GM19468 (cell line): ENCODE results near the gene TRIM6.
A peak's percentile ranks its signal among the peaks of the same experiment; 100 is the strongest.
"Not testable (repeated sequence)": the region's sequence is repeated elsewhere in the genome, so short reads cannot be mapped to it uniquely, and the experiment has no call there.

ENCODE experiments used
- ATAC-seq: cut with Tn5 transposase; IDR thresholded peaks from one replicate; pipeline ENCODE4 v1.9.1; 2021; ENCODE audit warnings: mild to moderate bottlenecking, moderate library complexity, moderate number of reproducible peaks; ENCODE audit not compliant: unreplicated experiment; ENCODE audit errors: extremely low read depth

Gene TRIM6

DNA sequence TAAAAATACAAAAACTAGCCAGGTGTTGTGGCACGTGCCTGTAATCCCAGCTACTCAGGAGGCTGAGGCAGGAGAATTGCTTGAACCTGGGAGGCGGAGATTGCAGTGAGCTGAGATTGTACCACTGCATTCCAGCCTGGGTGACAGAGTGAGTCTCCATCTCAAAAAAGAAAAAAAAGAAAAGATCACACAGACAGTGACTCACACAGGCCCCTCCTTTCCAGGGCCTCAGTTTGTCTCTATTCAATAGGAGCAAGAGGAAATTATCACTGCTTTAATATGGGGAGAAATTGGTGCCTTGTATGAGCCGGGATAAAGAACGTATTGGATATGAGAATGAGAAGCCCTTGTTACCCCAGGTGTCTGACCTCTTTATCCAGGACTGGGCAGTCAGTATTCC is 6.4 kb downstream of the TRIM6 start:
- ATAC-seq, result not testable (repeated sequence)

- ATAC-seq, result no peak
Observed at GRCh38 chr11:5603326-5603725, 6.9 kb downstream of the TRIM6 start.

- ATAC-seq, result no peak
Observed at GRCh38 chr11:5604896-5605295, 8.5 kb downstream of the TRIM6 start.

GRCh38 chr11:5605849-5606248 is 9.4 kb downstream of the TRIM6 start:
- ATAC-seq, result no peak

DNA sequence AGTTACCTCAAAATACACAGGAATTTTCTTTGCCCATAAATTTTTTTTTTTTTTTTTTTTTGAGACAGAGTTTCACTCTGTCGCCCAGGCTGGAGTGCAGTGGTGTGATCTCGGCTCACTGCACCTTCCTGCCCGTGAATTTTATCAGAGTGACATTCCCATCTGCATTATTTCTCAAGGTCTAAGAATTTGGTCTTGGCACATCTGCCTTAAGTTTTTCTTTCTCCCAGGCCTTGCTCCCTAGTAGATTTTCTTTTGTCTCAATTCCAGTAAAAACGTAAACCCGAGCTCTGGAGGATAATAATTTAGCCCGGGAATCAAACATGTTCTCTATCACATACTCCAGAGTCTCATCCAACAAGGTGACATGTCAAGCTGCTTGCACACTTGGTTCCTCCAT is 12.4 kb downstream of the TRIM6 start:
- no peak for ATAC-seq

GRCh38 chr11:5610446-5610845 is 14.0 kb downstream of the TRIM6 start:
- ATAC-seq, result no peak

GRCh38 chr11:5611627-5612026 is 15.2 kb downstream of the TRIM6 start:
- no peak for ATAC-seq

DNA sequence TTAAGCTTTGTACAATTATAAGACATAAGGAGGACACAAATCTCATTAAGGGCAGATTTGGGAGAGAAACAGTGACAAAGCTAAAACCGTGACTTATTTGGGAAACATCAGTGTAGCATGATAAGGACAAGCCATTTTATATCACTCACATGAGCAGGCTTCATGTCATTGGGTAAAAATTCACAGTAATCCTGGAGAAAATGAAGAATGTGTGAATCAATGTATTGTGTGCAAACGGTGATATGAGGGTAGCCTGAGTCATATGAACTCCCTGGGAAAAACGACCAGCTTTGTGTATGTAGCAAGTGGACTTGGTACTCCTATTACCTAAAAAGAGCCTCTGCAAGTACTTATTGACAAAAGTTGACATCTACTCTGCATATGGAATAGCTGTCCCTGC is 22.4 kb downstream of the TRIM6 start:
- ATAC-seq, result no peak

DNA sequence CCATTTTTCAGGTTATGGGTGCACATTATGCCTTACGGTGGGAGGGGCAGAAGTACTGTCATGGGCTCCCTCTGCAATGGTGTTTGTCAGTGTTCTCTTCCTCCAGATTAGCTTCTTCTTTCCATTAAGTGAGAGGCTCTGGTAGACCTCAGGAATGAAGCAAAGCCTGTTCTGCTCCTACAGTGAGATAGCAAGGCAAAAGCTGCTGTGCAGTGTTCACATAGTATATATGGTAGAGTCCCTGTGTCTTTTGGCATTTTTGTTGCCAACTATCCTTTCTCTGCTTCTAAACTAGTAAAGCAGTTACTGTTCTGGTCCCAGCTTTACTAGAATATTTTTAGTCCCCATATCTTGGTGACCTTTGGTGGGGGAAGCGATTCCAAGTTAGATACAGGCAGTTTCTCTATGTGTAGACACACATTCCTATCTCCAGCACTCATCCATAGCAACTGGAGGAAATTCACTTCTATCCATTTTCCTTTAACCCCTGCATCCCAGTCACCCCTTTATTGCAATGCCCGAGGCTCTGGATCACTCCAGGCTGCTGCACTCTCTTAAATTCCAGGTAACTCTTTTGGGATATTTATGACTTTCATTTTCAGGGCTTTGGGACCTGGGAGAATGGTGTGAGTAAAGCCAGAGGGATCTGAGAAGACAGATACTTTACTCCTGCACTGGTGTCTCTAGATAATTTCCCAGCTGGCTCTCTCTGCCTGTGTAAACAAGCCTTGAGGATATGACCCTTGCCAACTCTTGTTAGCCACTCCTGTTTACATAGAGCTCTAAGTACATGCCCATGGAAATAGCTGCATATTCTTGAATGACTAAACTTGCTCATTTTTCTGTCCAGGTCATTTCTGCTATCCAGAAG is 24.4 kb downstream of the TRIM6 start:
- no peak for ATAC-seq

DNA sequence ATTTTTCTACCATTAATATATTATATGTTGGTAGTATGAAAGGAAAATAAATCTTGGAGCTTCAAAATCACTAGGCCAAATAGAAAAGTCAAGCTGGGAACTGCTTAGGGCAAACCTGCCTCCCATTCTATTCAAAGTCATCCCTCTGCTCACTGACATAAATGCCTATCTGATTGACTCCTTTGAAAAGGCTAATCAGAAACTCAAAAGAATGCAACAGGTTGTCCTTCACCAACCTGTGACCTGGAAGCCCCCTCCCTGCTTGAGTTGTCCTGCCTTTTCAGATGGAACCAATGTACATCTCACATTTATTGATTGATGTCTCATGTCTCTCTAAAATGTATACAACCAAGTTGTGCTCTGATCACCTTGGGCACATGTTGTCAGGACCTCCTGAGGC is 25.1 kb downstream of the TRIM6 start:
- no peak for ATAC-seq

GRCh38 chr11:5622802-5623201 is 26.4 kb downstream of the TRIM6 start:
- ATAC-seq, result no peak

DNA sequence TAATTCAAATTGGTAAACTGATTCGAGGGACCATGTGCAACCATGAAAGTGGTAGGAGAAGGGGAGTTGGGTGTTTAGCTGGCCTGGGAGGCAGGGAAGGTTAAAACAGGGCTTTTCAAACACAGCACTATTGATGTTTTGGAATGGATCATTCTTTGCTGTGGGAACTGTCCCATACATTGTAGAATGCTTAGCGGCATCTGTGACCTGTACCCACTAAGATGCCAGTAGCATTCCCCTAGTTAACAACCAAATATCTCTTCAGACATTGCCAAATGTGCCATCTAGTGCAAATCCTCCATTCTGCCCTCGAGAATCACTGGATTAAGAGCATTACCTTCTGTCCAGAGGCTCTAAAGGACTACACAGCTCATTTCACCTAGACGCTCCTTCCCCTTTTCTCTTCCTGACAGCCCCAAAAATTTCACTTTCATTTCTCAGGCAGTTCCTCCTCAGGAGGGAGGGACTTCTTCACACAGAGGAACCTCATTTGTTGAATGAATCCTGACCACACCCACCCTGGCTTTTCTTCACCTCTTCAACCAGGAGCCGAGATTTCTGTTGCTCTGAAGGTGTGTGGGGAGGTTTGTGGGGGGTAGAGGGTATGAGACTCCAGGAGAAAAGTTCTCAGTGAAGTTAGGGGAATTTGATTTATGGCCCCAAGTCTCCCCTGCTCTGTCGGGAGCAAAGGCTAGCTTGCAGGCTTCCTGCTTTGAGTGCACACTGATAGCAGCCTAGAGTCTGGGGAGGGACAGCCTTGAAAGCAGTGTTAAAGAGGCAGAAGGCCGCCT is 28.2 kb downstream of the TRIM6 start, which contains the start of gene TRIM34:
TSS of gene TRIM34 (plus strand) at position 513 of the 791 bp plus-strand sequence. CDS start 7,331 bp downstream, outside the sequence.
- ATAC-seq, result peak; percentile 98

DNA sequence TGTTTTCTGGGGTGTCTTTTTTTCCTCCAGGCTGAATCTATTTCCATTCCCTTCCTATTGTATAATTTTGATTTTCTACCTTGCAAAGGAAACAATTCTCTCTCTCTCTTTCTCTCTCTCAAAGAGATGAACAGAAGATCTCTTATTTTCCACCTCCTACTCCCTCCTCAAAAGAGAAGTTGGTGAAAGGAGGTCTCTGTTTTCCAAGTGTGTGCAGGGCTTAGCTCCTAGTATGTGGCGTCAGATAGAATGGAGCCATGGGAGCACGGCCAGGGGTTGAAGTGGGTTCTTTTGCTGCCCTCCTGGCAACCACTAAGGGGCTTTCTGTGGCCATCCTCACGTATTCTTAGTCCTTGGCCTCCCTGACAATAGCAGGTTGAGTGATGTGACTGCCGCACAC is 28.8 kb downstream of the TRIM6 start:
- no peak for ATAC-seq

- ATAC-seq, result no peak
Observed at GRCh38 chr11:5626196-5626595, 29.8 kb downstream of the TRIM6 start.

DNA sequence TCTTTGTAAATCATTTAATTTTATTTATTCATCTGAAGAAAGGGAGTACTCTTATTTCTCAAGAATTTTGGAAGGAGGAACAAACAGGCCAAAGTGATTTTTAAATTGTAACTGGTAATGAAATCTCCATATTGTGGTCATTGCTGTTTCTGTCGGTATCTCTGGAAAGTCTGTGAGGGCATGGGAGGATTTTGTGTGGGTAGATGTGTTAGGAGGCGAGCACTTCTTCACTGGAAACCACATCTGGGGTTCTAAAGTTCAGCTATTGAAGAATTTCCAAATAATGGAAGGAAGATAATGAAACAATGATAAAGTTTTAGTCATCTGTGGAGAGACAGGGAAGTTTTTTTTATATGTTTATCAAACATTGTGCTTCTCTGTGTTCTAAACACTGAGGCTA is 35.0 kb downstream of the TRIM6 start:
- no peak for ATAC-seq

DNA sequence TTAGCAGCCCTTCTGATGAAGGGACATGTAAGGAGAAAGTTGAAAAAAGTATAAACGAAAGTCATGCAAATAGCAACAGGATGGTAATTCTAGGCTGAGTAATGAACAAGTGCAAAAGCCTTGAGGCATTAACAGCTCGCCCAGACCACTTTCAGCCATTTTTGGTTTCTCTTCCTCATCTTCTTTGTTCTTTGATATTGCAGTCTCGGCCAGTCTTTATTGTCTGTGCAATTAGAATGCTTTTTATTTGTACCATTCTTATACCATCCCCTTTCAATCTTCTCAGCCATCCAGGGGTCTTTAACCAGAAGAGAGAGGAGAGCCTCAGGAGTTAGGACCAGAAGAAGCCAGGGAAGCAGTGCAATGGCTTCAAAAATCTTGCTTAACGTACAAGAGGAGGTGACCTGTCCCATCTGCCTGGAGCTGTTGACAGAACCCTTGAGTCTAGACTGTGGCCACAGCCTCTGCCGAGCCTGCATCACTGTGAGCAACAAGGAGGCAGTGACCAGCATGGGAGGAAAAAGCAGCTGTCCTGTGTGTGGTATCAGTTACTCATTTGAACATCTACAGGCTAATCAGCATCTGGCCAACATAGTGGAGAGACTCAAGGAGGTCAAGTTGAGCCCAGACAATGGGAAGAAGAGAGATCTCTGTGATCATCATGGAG is 35.7 kb downstream of the TRIM6 start:
- ATAC-seq, result peak; percentile 94

DNA sequence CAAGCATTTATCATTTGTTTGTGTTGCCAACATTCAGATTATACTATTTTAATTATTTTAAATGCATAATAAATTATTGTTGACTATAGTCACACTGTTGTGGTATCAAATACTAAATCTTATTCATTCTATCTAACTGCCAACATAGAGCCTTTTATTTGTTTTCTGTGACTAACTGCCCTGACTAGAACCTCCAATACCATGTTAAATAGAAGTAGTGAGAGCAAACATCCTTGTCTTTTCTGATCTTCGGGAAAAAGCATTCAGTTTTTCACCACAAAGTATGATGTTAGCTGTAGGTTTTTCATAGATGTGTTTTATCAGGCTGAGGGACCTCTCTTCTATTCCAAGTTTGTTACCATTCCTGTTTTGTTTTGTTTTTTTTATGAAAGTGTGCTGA is 43.5 kb downstream of the TRIM6 start:
- no peak for ATAC-seq

GRCh38 chr11:5643585-5643984 is 47.1 kb downstream of the TRIM6 start:
- ATAC-seq, result no peak

GRCh38 chr11:5646139-5646538 is 49.7 kb downstream of the TRIM6 start:
- no peak for ATAC-seq

GRCh38 chr11:5655474-5655873 is 59.0 kb downstream of the TRIM6 start:
- no peak for ATAC-seq

DNA sequence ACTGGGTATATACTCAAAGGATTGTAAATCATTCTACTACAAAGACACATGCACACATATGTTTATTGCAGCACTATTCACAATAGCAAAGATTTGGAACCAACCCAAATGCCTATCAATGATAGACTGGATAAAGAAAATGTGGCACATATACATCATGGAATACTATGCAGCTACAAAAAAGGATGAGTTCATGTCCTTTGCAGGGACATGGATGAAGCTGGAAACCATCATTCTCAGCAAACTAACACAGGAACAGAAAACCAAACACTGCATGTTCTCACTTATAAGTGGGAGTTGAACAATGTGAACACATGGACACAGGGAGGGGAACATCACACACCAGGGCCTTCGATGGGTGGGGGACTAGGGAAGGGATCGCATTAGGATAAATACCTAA is 60.5 kb downstream of the TRIM6 start:
- not testable (repeated sequence) for ATAC-seq
